Mucosa of descending colon (tissue), 3 donors: ENCODE results near the gene HIPK4. TPM values are rescaled to one million over a fixed set of nuclear protein-coding genes. Genes with fewer than 3 reads are reported as not detected.

Experiments
- ATAC-seq: fragments of 200-7000 bp; cut with Tn5 transposase; one replicate; pipeline ENCODE4 v1.9.1; 2020; ENCODE audit warnings: mild to moderate bottlenecking, moderate library complexity
- DNase-seq, 3 donors: peaks; one replicate each; pipeline ENCODE4 v3.0.0-alpha.2; 2020
- H3K36me3 ChIP-seq: fragments of 200-600 bp; one replicate; pipeline ENCODE4 v1.8.0; 2021; ENCODE audit warnings: low read depth, mild to moderate bottlenecking
- H3K4me1 ChIP-seq: fragments of 200-600 bp; one replicate; pipeline ENCODE4 v1.8.0; 2021; ENCODE audit warnings: low read depth, mild to moderate bottlenecking
- H3K4me3 ChIP-seq: fragments of 200-600 bp; one replicate; pipeline ENCODE4 v1.8.0; 2021; ENCODE audit warnings: mild to moderate bottlenecking
- H3K9me3 ChIP-seq: fragments of 200-600 bp; one replicate; pipeline ENCODE4 v1.8.0; 2021; ENCODE audit warnings: mild to moderate bottlenecking
- CTCF ChIP-seq: fragments of 200-600 bp; IDR thresholded peaks from one replicate; pipeline ENCODE4 v1.8.0; 2022; ENCODE audit warnings: antibody characterized with exemption, mild to moderate bottlenecking
- intact Hi-C, 2 donors: fragments of 100-400 bp; cut with DNase I in 1 of 2; cut with micrococcal nuclease in 1 of 2; formaldehyde crosslinking; loops; one replicate each; pipeline versions ENCODE4 v1.11.0 to v1.11.1; 2022; cut with DNase I, micrococcal nuclease
- total RNA-seq, 3 donors: library from RNA; stranded (reverse); fragmentation: NEBNext Ultra II Directional in 2 of 3; extraction: Animal tissue kit (Norgen Biotek cat#: 25700) in 2 of 3; gene quantifications; one replicate each; pipeline versions ENCODE4 v1.2.1 to v1.2.4, GENCODE V29; 2021 to 2023
- donor health status: DM: no; HTN: no; CAD: no; lungs with moderate emphysema.
- donor health status: DM: no; HTN: no; CAD: no.
- donor health status: DM: no; HTN: yes; CAD: no.

The HIPK4 gene
- total RNA-seq, 3 donors from 2014 or later = 0.19 TPM; not detected in 2

DNA sequence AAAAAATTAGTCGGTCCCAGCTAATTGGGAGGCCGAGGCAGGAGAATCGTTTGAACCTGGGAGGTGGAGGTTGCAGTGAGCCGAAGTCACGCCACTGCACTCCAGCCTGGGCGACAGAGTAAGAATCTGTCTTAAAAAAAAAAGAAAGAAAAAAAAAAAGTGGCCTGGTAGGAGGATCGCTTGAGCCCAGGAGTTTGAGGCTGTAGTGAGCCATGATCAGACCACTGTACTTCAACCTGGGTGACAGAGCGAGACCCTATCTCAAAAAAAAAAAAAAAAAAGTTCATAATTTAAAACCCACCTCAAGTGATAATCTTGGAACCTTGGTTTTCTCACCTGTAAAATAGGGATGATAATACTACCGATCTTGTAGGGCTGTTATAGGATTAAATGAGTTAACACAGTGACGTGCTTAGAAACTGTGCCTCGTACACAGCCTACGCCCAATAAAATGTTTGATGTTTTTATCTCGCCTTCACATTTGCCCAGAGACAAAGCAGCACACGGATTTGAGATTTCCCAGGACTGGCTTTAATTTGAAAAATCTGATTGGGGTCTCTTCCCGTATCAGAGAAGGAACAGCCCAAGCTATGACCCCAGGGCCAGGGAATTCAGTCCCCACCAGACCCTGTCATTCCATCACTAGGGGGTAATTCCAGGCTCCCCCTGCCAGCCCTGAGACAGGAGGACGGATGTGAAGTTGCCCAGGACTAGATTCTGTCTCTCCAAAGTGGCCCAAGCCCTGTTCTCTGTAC, 32.2 kb upstream of the HIPK4 start:
- no peak for DNase-seq
- intact Hi-C loops = no loop called here
- no peak for TF ChIP-seq CTCF
- H3K9me3 ChIP-seq = no peaks in the 10 kb centered on the region
- H3K4me1 ChIP-seq = peaks cover 18% of the 10 kb centered on the region
- ATAC-seq = no peak
- no peaks in the 10 kb centered on the region for H3K36me3 ChIP-seq
- no peak overlapping the region for H3K4me3 ChIP-seq

DNA sequence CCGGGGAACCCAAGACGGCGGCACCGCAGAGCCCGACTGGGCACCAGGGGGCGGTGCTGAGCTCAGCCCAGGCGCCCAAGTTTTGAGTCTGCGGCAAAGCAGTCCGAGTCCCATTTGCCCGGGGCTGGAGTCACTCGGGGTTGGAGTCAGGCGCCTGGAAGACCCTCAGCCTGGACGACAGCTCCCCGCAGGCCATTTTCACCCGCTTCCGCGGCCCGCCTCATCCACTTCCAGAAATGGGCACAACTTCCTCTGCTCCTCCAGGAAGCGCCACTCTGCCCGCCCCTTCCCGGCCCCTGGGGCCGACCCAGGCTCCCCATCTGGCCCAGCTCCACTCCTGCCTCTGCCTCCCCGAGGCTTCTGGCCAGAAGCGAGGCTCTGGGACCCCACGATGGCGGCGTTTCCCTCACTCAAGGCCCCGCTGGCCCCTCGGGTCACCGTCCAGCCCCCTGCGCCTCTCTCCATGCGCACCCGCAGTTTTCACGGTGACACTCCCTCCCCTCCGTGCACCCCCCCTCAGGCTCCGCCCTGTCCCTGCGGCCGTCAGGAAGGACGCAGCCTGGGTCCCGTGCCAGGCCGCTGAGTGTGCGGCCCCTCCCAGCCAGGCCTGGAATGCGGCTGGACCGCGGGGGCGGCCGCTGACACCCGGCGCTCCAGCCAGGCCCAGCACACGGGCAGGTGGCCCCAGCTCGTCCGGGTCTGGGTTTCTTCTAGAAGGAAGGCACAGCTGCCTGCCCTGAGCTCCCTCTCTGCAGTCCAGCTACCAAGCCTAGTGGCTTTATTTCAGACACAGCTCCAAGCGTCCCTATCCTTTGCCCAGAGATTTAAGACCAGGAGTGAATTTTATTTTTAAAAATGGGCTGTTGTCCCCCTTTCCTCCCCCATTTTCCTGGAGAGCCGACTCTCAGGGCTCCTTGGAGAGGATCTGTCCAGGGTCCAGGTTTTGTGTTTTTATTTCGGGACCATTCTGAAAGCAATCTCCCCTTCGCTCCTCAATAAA, 31.1 kb upstream of the HIPK4 start:
- Histone ChIP-seq H3K9me3 (no peaks in the 10 kb centered on the region), H3K4me1 (peaks cover 18% of the 10 kb centered on the region), H3K4me3 (peak overlapping the region; percentile 61), H3K36me3 (no peaks in the 10 kb centered on the region)
- ATAC-seq (peak; percentile 83), DNase-seq (peak; percentile 94 to 96 (median 95))
- intact Hi-C loops = no loop called here
- TF ChIP-seq CTCF = peak; percentile 96

- no peak for ATAC-seq
- TF ChIP-seq CTCF = no peak
- H3K4me1 ChIP-seq = peaks cover 18% of the 10 kb centered on the region
Measured at GRCh38 chr19:40420451-40420765, 30.4 kb upstream of the HIPK4 start.

GRCh38 chr19:40419780-40420179, 29.8 kb upstream of the HIPK4 start:
- Histone ChIP-seq H3K9me3 (no peaks in the 10 kb centered on the region), H3K4me1 (peaks cover 18% of the 10 kb centered on the region), H3K36me3 (no peaks in the 10 kb centered on the region), H3K4me3 (no peak overlapping the region)
- intact Hi-C loops = no loop called here
- DNase-seq (no peak), ATAC-seq (no peak)
- no peak for TF ChIP-seq CTCF

More at GRCh38 chr19:40420451-40420765, 30.4 kb upstream of the HIPK4 start:
- Histone ChIP-seq H3K9me3 (no peaks in the 10 kb centered on the region), H3K36me3 (no peaks in the 10 kb centered on the region), H3K4me3 (peak overlapping the region; percentile 61)
- DNase-seq = no peak
- intact Hi-C loops = no loop called here

DNA sequence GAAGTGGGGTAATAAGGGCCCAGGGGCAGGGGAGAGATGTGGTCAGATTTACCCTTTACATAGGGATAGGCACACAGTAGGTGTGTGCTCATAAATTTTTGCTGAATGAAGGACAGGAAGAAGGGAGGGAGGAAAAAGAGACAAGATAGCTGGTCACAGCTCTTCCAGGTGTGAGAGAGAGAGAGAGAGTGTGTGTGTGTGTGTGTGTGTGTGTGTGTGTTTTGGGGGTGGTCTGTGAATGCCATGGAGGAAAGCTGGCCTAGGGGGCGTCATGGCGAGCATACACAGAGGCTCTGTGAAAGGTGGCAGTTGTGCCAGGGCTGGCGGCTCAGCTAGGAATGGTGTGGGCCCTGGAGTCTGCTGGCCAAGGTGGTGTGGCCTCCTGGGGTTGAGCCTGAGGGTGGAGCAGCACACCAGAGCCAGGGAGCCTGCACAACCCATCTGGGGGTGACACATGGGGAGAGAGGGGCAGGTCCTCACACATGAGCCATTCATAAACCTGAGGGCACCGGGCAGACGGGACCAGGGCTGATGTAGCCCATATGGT, 29.2 kb upstream of the HIPK4 start:
- no peaks in the 10 kb centered on the region for H3K9me3 ChIP-seq
- intact Hi-C loops = no loop called here
- no peak for TF ChIP-seq CTCF
- H3K36me3 ChIP-seq = no peaks in the 10 kb centered on the region
- ATAC-seq (no peak), DNase-seq (no peak)
- peaks cover 13% of the 10 kb centered on the region for H3K4me1 ChIP-seq
- no peak overlapping the region for H3K4me3 ChIP-seq
